Vagina (tissue), 2 donors: ENCODE measurements around the gene GPC5.

ENCODE experiments used
- CTCF ChIP-seq, 3 experiments: fragments of 450-650 bp in 2 of 3; fragments of 200-600 bp in 1 of 3; sonication (generic) in 1 of 3; IDR thresholded peaks; one replicate each; pipeline ENCODE4 v1.5.1; 2017 to 2019; ENCODE audit warnings: antibody characterized with exemption in 3 of 3, mild to moderate bottlenecking in 2 of 3, moderate library complexity in 2 of 3
- POLR2A ChIP-seq, 2 donors: fragments of 450-650 bp; IDR thresholded peaks; one replicate each; pipeline ENCODE4 v1.6.1; 2017; ENCODE audit warnings: antibody characterized with exemption in 2 of 2, mild to moderate bottlenecking in 2 of 2, moderate library complexity in 2 of 2

GRCh38 chr13:91639330-91639729, 240.9 kb downstream of the GPC5 start:
- TF ChIP-seq CTCF (IDR thresholded peaks at IDR 0.05) (no peak), POLR2A (IDR thresholded peaks at IDR 0.05) (no peak)
